MM.1S (cell line): ENCODE measurements around the gene MPDU1.
A peak's percentile ranks its signal among the peaks of the same experiment; 100 is the strongest.

ENCODE experiments used
- DNase-seq: peaks from one replicate; pipeline ENCODE4 v3.0.0-alpha.2; 2015
- H2AFZ ChIP-seq: fragments of 300-600 bp; sonication (generic); 2 replicates; pipeline ENCODE4 v1.6.0; 2016; ENCODE audit warnings: antibody characterized with exemption, low read length
- H3F3A ChIP-seq: fragments of 300-600 bp; sonication (generic); 2 replicates; pipeline ENCODE4 v1.6.1; 2016; ENCODE audit warnings: mild to moderate bottlenecking, antibody characterized with exemption, low read length, moderate library complexity, mixed read lengths; ENCODE audit not compliant: insufficient read depth
- H3K27ac ChIP-seq: fragments of 300-600 bp; sonication (generic); 2 replicates; pipeline ENCODE4 v1.5.1; 2016; ENCODE audit warnings: mild to moderate bottlenecking, low read length
- H3K27me3 ChIP-seq: fragments of 300-600 bp; sonication (generic); replicated peaks from 2 replicates; pipeline ENCODE4 v1.6.0; 2016; ENCODE audit warnings: low read length; ENCODE audit not compliant: insufficient read depth
- H3K36me3 ChIP-seq: fragments of 300-600 bp; sonication (generic); replicated peaks from 2 replicates; pipeline ENCODE4 v1.6.1; 2016; ENCODE audit warnings: mild to moderate bottlenecking, low read length, mixed read lengths; ENCODE audit not compliant: insufficient read depth
- H3K4me1 ChIP-seq: fragments of 300-600 bp; sonication (generic); 2 replicates; pipeline ENCODE4 v1.6.1; 2016; ENCODE audit warnings: low read length, mixed read lengths
- H3K4me2 ChIP-seq: fragments of 300-600 bp; sonication (generic); 2 replicates; pipeline ENCODE4 v1.6.0; 2016; ENCODE audit warnings: low read depth, low read length
- H3K4me3 ChIP-seq: fragments of 300-600 bp; sonication (generic); 2 replicates; pipeline ENCODE4 v1.5.1; 2016; ENCODE audit warnings: low read length, mixed read lengths
- H3K79me2 ChIP-seq: fragments of 300-600 bp; sonication (generic); 2 replicates; pipeline ENCODE4 v1.6.1; 2016; ENCODE audit warnings: mixed run types, low read length, mixed read lengths
- H3K9ac ChIP-seq: fragments of 300-600 bp; sonication (generic); 2 replicates; pipeline ENCODE4 v1.6.1; 2016; ENCODE audit warnings: low read length, mixed read lengths
- H3K9me2 ChIP-seq: fragments of 300-600 bp; sonication (generic); replicated peaks from 2 replicates; pipeline ENCODE4 v1.6.1; 2016; ENCODE audit warnings: mild to moderate bottlenecking, low read length, mixed read lengths; ENCODE audit not compliant: insufficient read depth
- H3K9me3 ChIP-seq: fragments of 300-600 bp; sonication (generic); replicated peaks from 2 replicates; pipeline ENCODE4 v1.6.1; 2016; ENCODE audit warnings: mild to moderate bottlenecking, low read length, mixed read lengths; ENCODE audit not compliant: insufficient read depth
- H4K20me1 ChIP-seq: fragments of 300-600 bp; sonication (generic); 2 replicates; pipeline ENCODE4 v1.6.1; 2016; ENCODE audit warnings: mild to moderate bottlenecking, low read length, moderate library complexity, mixed read lengths; ENCODE audit not compliant: insufficient read depth
- EZH2 ChIP-seq: fragments of 300-600 bp; sonication (generic); optimal IDR thresholded peaks from 2 replicates; pipeline ENCODE3; 2017; ENCODE audit warnings: low read depth, mild to moderate bottlenecking, antibody characterized with exemption, low read length, mixed read lengths
- EZH2phosphoT487 ChIP-seq: fragments of 300-600 bp; sonication (generic); IDR thresholded peaks from 2 replicates; pipeline ENCODE4 v1.6.1; 2018; ENCODE audit warnings: antibody characterized with exemption, low read length
- TF ChIP-seq, protein P1 (sequence below): fragments of 300-600 bp; sonication (generic); IDR thresholded peaks from 2 replicates; pipeline ENCODE4 v1.5.1; 2016; ENCODE audit warnings: antibody characterized with exemption, low read length, mixed read lengths

The MPDU1 gene

DNA sequence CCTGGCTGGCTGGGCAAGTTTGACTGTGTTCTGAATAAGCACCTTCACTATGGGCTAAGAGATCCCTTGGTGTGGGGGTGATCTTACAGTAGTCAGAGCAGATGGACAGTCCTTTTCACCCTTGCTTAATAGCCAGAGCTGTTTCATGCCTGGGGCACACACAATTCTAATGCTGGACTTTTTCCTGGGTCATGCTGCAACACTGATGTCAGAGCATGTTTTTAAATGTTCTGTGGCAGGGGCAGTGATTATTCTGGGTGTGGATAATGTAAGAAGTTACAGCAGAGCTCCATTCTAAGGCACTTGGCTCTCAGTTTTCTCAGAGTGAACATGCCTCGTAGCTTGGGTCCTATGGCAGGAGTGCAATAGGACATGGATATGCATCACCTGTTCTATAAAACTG, 8.2 kb upstream of the MPDU1 start:
- H3F3A ChIP-seq = peaks cover 79% of the 10 kb centered on the region
- H3K9ac ChIP-seq = peak overlapping the region; percentile 10; the same call in 1 of the 2 replicates
- H3K4me3 ChIP-seq = no peak overlapping the region
- peak overlapping the region; percentile 94 for H3K4me2 ChIP-seq
- H2AFZ ChIP-seq = no peak overlapping the region
- H4K20me1 ChIP-seq = peaks cover 51% of the 10 kb centered on the region
- no peaks in the 10 kb centered on the region for H3K9me2 ChIP-seq
- peaks cover 71% of the 10 kb centered on the region for H3K79me2 ChIP-seq
- H3K9me3 ChIP-seq = no peaks in the 10 kb centered on the region
- no peaks in the 10 kb centered on the region for H3K27me3 ChIP-seq
- no peak for TF ChIP-seq EZH2phosphoT487
- TF ChIP-seq EZH2 = no peak
- TF ChIP-seq, protein P1, sequence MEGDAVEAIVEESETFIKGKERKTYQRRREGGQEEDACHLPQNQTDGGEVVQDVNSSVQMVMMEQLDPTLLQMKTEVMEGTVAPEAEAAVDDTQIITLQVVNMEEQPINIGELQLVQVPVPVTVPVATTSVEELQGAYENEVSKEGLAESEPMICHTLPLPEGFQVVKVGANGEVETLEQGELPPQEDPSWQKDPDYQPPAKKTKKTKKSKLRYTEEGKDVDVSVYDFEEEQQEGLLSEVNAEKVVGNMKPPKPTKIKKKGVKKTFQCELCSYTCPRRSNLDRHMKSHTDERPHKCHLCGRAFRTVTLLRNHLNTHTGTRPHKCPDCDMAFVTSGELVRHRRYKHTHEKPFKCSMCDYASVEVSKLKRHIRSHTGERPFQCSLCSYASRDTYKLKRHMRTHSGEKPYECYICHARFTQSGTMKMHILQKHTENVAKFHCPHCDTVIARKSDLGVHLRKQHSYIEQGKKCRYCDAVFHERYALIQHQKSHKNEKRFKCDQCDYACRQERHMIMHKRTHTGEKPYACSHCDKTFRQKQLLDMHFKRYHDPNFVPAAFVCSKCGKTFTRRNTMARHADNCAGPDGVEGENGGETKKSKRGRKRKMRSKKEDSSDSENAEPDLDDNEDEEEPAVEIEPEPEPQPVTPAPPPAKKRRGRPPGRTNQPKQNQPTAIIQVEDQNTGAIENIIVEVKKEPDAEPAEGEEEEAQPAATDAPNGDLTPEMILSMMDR = no peak
- DNase-seq = no peak
- H3K36me3 ChIP-seq = peaks cover 34% of the 10 kb centered on the region
- H3K4me1 ChIP-seq = peaks cover 66% of the 10 kb centered on the region
- peak overlapping the region; percentile 20; the same call in 1 of the 2 replicates for H3K27ac ChIP-seq

DNA sequence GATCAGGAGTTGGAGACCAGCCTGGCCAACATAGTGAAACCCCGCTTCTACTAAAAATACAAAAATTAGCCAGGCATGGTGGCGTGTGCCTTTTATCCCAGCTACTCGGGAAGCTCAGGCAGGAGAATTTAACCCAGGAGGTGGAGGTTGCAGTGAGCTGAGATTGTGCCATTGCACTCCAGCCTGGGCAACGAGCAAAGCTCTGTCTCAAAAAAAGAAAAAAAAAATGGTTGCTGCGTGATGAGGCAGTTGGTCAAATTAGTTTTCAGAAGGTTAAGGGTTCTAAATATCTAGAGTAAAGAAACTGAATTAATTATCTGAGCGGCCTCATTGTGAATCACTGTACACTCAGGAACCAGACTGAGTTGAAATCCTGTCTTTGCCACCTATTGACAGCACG, 7.7 kb upstream of the MPDU1 start:
- no peak overlapping the region for H2AFZ ChIP-seq
- no peaks in the 10 kb centered on the region for H3K27me3 ChIP-seq
- peaks cover 34% of the 10 kb centered on the region for H3K36me3 ChIP-seq
- peaks cover 75% of the 10 kb centered on the region for H3K79me2 ChIP-seq
- peak overlapping the region; percentile 94; the same call in 1 of the 2 replicates for H3K4me2 ChIP-seq
- peak overlapping the region; percentile 6; the same call in 1 of the 2 replicates for H3K27ac ChIP-seq
- peaks cover 66% of the 10 kb centered on the region for H3K4me1 ChIP-seq
- TF ChIP-seq EZH2 (no peak), EZH2phosphoT487 (no peak)
- TF ChIP-seq, protein P1 = no peak
- no peaks in the 10 kb centered on the region for H3K9me2 ChIP-seq
- DNase-seq = no peak
- no peak overlapping the region for H3K4me3 ChIP-seq
- peaks cover 51% of the 10 kb centered on the region for H4K20me1 ChIP-seq
- H3K9ac ChIP-seq = no peak overlapping the region
- no peaks in the 10 kb centered on the region for H3K9me3 ChIP-seq
- peaks cover 80% of the 10 kb centered on the region for H3F3A ChIP-seq

DNA sequence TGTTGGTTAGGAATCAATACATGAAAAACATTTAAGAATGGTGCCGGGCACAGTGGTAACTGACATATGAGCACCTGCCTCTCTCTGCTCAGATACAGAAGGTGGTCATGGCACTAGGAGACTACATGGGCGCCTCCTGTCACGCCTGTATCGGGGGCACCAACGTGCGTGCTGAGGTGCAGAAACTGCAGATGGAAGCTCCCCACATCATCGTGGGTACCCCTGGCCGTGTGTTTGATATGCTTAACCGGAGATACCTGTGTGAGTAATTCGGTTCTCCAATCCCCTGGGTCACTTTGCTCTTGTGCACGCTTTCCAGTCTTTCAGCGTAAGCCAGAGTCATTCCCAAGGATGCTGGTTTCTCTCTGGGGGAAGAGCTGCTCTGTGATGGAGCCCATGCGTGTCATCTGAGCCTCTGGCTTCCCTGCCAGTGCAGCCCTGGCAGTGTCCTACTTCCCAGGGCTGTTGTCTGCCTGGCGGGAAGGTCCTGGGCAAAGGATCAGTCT, 7.2 kb upstream of the MPDU1 start:
- H3K9ac ChIP-seq = no peak overlapping the region
- H3K4me3 ChIP-seq = no peak overlapping the region
- no peaks in the 10 kb centered on the region for H3K9me3 ChIP-seq
- H3F3A ChIP-seq = peaks cover 84% of the 10 kb centered on the region
- peaks cover 74% of the 10 kb centered on the region for H3K79me2 ChIP-seq
- H3K27ac ChIP-seq = peak overlapping the region; percentile 6; the same call in 1 of the 2 replicates
- no peak overlapping the region for H2AFZ ChIP-seq
- no peak for DNase-seq
- H3K9me2 ChIP-seq = no peaks in the 10 kb centered on the region
- TF ChIP-seq EZH2 (no peak), EZH2phosphoT487 (no peak)
- TF ChIP-seq, protein P1 = no peak
- H3K4me2 ChIP-seq = peak overlapping the region; percentile 94
- peaks cover 34% of the 10 kb centered on the region for H3K36me3 ChIP-seq
- no peaks in the 10 kb centered on the region for H3K27me3 ChIP-seq
- H3K4me1 ChIP-seq = peaks cover 63% of the 10 kb centered on the region
- peaks cover 51% of the 10 kb centered on the region for H4K20me1 ChIP-seq
